Activated CD4-positive, alpha-beta T cell treated with anti-CD3 and anti-CD28 coated beads, Interleukin-2, amount 10 ng/mL, durations not matched to agents 7 days and 5 days (primary cell): ENCODE measurements around the gene CAPN9. TPM values are rescaled to one million over a fixed set of nuclear protein-coding genes. Genes with fewer than 3 reads are reported as not detected.

Experiments used
- CTCF ChIA-PET: fragments of 350-600 bp; sonication (Branson Sonifier 250); formaldehyde crosslinking; loops from one replicate; lab custom pipeline; 2021; ENCODE audit warnings: antibody characterized with exemption; lab: Charles Lee
- POLR2A ChIA-PET: fragments of 350-600 bp; sonication (Branson Sonifier 250); formaldehyde crosslinking; loops from one replicate; lab custom pipeline; 2021; ENCODE audit warnings: antibody characterized with exemption; lab: Charles Lee
- DNase-seq: peaks from one replicate; pipeline ENCODE4 v3.0.0-alpha.2; 2020
- H3K27ac Mint-ChIP-seq: one replicate; pipeline ENCODE4 v1.8.0; 2021; ENCODE audit warnings: mild to moderate bottlenecking, moderate library complexity, mixed read lengths
- H3K27me3 Mint-ChIP-seq: one replicate; pipeline ENCODE4 v1.8.0; 2021; ENCODE audit warnings: mixed read lengths
- H3K36me3 Mint-ChIP-seq: one replicate; pipeline ENCODE4 v1.8.0; 2021; ENCODE audit warnings: low read depth, mixed read lengths
- H3K4me1 Mint-ChIP-seq: one replicate; pipeline ENCODE4 v1.8.0; 2021; ENCODE audit warnings: mixed read lengths
- H3K4me3 Mint-ChIP-seq: one replicate; pipeline ENCODE4 v1.8.0; 2021; ENCODE audit warnings: mild to moderate bottlenecking, moderate library complexity, mixed read lengths
- H3K9me3 Mint-ChIP-seq: one replicate; pipeline ENCODE4 v1.8.0; 2021; ENCODE audit warnings: mixed read lengths
- total RNA-seq, 2 experiments: library from RNA; stranded (reverse); gene quantifications; one replicate each; pipeline ENCODE4 v1.2.3, GENCODE V29; 2021

The CAPN9 gene
- total RNA-seq, 2 experiments from 2014 or later: not detected

DNA sequence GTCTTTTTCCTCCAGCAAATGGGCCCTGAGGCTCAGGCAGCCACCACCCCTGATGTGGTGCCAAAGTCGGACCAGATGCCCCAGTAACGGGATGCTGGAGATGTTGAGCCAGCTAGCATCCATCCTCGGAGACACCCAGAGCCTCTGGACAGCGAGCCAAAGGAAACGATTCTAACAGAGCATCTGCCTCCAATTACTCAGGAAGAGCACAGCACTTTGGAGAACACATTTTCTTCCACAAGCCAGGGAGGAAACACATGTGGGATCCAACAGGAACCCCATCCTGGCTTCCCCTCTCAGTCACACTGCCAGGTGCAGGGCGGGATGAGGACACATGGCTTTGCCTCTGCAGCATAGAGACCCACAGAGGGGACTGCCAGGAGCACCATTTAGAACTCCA lies 76.2 kb downstream of the CAPN9 start:
- Mint-ChIP-seq H3K4me3 (no peak overlapping the region), H3K27me3 (no peaks in the 10 kb centered on the region), H3K36me3 (no peaks in the 10 kb centered on the region), H3K27ac (no peak overlapping the region), H3K9me3 (no peaks in the 10 kb centered on the region), H3K4me1 (no peaks in the 10 kb centered on the region)
- POLR2A ChIA-PET: no interaction called here
- CTCF ChIA-PET: interaction anchor here (0.6 kb wide), 1 partner anchor 1117 kb away, joined by 3 read pairs; no protein-coding TSS in a partner anchor
- no peak for DNase-seq

- H3K27ac Mint-ChIP-seq: no peak overlapping the region
- POLR2A ChIA-PET: no interaction called here
Measured at GRCh38 chr1:230823931-230824381, 76.8 kb downstream of the CAPN9 start.

DNA sequence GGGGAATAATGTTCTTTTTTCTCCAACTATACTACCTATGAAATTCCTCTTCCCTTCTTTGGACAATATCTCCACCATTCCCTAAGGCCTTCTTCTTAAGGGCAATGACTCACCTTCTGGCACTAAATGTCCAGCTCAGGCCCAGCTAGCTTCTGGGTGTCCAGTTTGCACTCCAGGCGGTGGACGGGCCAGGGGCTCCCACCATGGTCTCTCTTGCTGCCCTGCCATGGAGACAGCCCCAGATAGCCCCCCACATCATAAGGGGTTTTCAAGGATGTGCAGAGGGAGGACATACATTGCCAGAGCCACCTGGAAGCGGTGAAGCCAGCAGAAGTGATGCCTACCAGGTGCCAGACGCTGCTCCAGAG lies 77.3 kb downstream of the CAPN9 start:
- Mint-ChIP-seq H3K4me3 (no peak overlapping the region), H3K9me3 (no peaks in the 10 kb centered on the region), H3K36me3 (no peaks in the 10 kb centered on the region), H3K4me1 (no peaks in the 10 kb centered on the region), H3K27ac (no peak overlapping the region), H3K27me3 (no peaks in the 10 kb centered on the region)
- ChIA-PET POLR2A (no interaction called here), CTCF (no interaction called here)
- DNase-seq: no peak

More at GRCh38 chr1:230823931-230824381, 76.8 kb downstream of the CAPN9 start:
- H3K27me3 Mint-ChIP-seq: no peaks in the 10 kb centered on the region
- no peaks in the 10 kb centered on the region for H3K4me1 Mint-ChIP-seq
- H3K9me3 Mint-ChIP-seq: no peaks in the 10 kb centered on the region
- H3K4me3 Mint-ChIP-seq: no peak overlapping the region
- CTCF ChIA-PET: no interaction called here
- H3K36me3 Mint-ChIP-seq: no peaks in the 10 kb centered on the region
- DNase-seq: no peak

GRCh38 chr1:230824919-230825721 lies 77.9 kb downstream of the CAPN9 start:
- CTCF ChIA-PET: interaction anchor here (0.6 kb wide), 1 partner anchor 62 kb away, joined by 6 read pairs; no protein-coding TSS in a partner anchor
- DNase-seq: no peak
- no peaks in the 10 kb centered on the region for H3K9me3 Mint-ChIP-seq
- no peaks in the 10 kb centered on the region for H3K27me3 Mint-ChIP-seq
- no peaks in the 10 kb centered on the region for H3K4me1 Mint-ChIP-seq
- POLR2A ChIA-PET: no interaction called here
- H3K27ac Mint-ChIP-seq: no peak overlapping the region
- H3K4me3 Mint-ChIP-seq: no peak overlapping the region
- no peaks in the 10 kb centered on the region for H3K36me3 Mint-ChIP-seq

DNA sequence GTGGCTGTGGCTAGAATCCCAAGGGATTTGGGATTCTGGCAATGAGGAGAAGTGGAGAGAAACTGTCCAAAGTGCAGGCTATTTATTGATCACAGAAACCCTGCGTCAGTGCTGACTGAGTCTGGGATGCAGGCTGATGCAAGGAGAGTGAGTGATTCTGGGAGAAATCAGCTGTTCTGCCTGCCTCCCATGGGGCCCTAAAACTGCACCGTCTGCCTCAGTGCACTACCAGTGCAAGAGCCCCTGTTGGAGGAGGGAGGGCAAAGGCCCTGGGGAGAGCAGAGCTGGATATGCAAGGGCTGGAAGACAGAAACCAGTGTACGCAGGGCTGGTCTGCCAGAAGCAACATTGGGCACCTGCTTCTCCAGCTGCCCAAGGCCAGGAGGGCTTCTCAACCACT lies 78.6 kb downstream of the CAPN9 start:
- Mint-ChIP-seq H3K27ac (no peak overlapping the region), H3K27me3 (no peaks in the 10 kb centered on the region), H3K9me3 (no peaks in the 10 kb centered on the region), H3K4me1 (no peaks in the 10 kb centered on the region), H3K4me3 (no peak overlapping the region), H3K36me3 (no peaks in the 10 kb centered on the region)
- CTCF ChIA-PET: interaction anchor here (1.1 kb wide), 1 partner anchor 38 kb away, joined by 3 read pairs; no protein-coding TSS in a partner anchor
- POLR2A ChIA-PET: no interaction called here
- no peak for DNase-seq

GRCh38 chr1:230826166-230826875 lies 79.1 kb downstream of the CAPN9 start:
- Mint-ChIP-seq H3K27me3 (no peaks in the 10 kb centered on the region), H3K27ac (no peak overlapping the region), H3K4me3 (no peak overlapping the region), H3K36me3 (no peaks in the 10 kb centered on the region), H3K4me1 (no peaks in the 10 kb centered on the region), H3K9me3 (no peaks in the 10 kb centered on the region)
- ChIA-PET CTCF (interaction anchor here (1.1 to 1.2 kb wide), 3 partner anchors 9 to 69 kb away, joined by 3 read pairs; no protein-coding TSS in a partner anchor), POLR2A (no interaction called here)
- no peak for DNase-seq

DNA sequence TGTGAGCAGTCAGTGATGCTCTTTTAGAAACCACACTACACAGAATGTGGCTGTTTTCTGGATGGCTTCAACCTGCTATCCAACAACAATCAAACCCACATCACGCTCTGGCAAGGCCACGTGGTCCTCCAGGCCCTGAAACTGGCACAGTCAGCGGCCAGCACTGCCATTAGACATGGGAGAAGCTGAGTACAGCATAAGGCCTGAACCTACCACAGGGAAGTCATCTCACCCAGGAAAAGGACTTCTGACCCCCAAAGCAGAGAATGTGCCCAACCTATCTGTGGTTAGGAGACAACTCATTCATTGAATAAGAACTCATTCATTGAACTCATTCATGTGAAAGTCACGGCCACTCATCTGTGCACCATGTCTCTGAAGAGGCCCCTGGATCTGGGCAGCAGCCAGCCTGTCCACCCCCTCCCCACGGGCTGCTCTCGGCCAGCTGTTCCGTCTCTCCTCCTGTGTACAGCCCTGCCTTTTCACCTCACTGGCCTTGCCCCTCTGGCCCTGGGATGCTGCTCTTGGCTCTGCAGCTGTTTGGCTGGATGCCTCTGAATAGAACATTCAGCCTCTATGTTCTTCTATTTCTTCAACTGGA lies 80.0 kb downstream of the CAPN9 start:
- Mint-ChIP-seq H3K27ac (no peak overlapping the region), H3K4me3 (no peak overlapping the region), H3K27me3 (no peaks in the 10 kb centered on the region), H3K4me1 (no peaks in the 10 kb centered on the region), H3K36me3 (no peaks in the 10 kb centered on the region), H3K9me3 (no peaks in the 10 kb centered on the region)
- ChIA-PET POLR2A (no interaction called here), CTCF (interaction anchor here (1.1 to 1.2 kb wide), 2 partner anchors 10 to 68 kb away, joined by 3 read pairs; no protein-coding TSS in a partner anchor)
- no peak for DNase-seq

- no peaks in the 10 kb centered on the region for H3K4me1 Mint-ChIP-seq
- no peaks in the 10 kb centered on the region for H3K9me3 Mint-ChIP-seq
- H3K4me3 Mint-ChIP-seq: no peak overlapping the region
- H3K36me3 Mint-ChIP-seq: no peaks in the 10 kb centered on the region
- ChIA-PET POLR2A (no interaction called here), CTCF (interaction anchor here (1.2 kb wide), 1 partner anchor 68 kb away, joined by 3 read pairs; no protein-coding TSS in a partner anchor)
- no peak for DNase-seq
- H3K27ac Mint-ChIP-seq: no peak overlapping the region
- no peaks in the 10 kb centered on the region for H3K27me3 Mint-ChIP-seq
Measured at GRCh38 chr1:230827801-230828200, 80.6 kb downstream of the CAPN9 start.

DNA sequence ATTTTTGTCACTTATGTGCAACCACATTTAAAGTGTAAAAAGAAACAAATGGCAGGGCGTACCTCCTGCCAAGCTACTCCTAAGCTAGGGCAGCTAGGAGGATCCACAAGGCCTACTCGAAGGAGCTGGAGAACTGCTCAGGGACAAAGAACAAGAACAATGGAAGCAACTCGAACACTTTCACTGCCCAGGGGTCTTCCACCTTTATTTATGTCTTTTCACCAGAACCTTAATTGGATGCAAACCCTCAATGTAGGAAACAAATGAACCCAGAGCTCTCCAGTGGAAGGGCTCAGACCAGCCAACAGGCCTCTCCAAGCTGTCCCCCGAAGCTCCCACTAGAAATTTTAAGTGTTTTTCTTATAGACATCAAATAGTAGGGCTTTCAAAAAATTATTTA lies 81.2 kb downstream of the CAPN9 start:
- no peak for DNase-seq
- H3K27ac Mint-ChIP-seq: no peak overlapping the region
- ChIA-PET POLR2A (no interaction called here), CTCF (no interaction called here)
- no peaks in the 10 kb centered on the region for H3K36me3 Mint-ChIP-seq
- H3K4me1 Mint-ChIP-seq: no peaks in the 10 kb centered on the region
- H3K9me3 Mint-ChIP-seq: no peaks in the 10 kb centered on the region
- H3K4me3 Mint-ChIP-seq: no peak overlapping the region
- no peaks in the 10 kb centered on the region for H3K27me3 Mint-ChIP-seq

GRCh38 chr1:230831771-230832170 lies 84.6 kb downstream of the CAPN9 start:
- Mint-ChIP-seq H3K36me3 (no peaks in the 10 kb centered on the region), H3K27ac (no peak overlapping the region), H3K4me3 (no peak overlapping the region), H3K9me3 (no peaks in the 10 kb centered on the region), H3K27me3 (peaks cover 2% of the 10 kb centered on the region), H3K4me1 (no peaks in the 10 kb centered on the region)
- no peak for DNase-seq
- CTCF ChIA-PET: no interaction called here
- POLR2A ChIA-PET: no interaction called here

DNA sequence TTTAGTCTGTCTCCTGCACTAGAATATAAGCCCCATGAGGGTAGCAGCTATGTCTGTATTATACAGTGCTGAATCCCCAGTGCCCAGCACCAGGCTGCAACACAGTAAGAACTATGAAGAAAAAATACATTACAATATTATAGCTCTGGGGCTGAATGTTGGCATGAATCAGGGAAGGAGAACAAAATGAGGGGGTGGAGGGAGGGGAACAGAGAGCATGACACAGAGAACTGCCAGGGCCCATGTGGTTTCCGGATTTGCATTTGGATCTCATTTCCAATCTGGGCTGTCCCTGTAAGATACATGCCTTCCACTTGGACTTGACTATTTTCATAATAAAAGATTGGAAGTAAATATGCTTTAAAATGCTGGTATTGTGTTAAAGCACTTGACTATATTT lies 85.3 kb downstream of the CAPN9 start:
- H3K36me3 Mint-ChIP-seq: no peaks in the 10 kb centered on the region
- H3K4me3 Mint-ChIP-seq: no peak overlapping the region
- H3K4me1 Mint-ChIP-seq: no peaks in the 10 kb centered on the region
- POLR2A ChIA-PET: no interaction called here
- H3K27ac Mint-ChIP-seq: no peak overlapping the region
- DNase-seq: no peak
- CTCF ChIA-PET: no interaction called here
- no peaks in the 10 kb centered on the region for H3K9me3 Mint-ChIP-seq
- H3K27me3 Mint-ChIP-seq: peaks cover 2% of the 10 kb centered on the region

DNA sequence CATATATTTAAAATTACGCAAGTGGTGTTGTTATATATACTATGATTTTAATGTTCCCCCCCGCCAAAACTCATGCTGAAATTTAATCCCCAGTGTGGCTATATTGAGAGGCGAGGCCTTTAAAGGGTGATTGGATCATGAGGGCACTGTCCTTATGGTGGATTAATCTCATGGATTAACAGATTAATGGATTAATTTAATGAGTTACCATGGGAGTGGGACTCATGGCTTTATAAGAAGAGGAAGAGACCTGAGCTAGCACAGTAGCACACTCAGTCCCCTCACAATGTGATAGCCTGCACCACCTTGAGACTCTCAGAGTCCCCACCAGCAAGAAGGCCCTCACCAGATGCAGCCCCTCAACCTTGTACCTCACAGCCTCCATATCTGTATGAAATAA lies 86.3 kb downstream of the CAPN9 start:
- no peaks in the 10 kb centered on the region for H3K9me3 Mint-ChIP-seq
- H3K27ac Mint-ChIP-seq: no peak overlapping the region
- H3K4me1 Mint-ChIP-seq: no peaks in the 10 kb centered on the region
- peaks cover 2% of the 10 kb centered on the region for H3K27me3 Mint-ChIP-seq
- POLR2A ChIA-PET: no interaction called here
- H3K36me3 Mint-ChIP-seq: no peaks in the 10 kb centered on the region
- H3K4me3 Mint-ChIP-seq: no peak overlapping the region
- CTCF ChIA-PET: interaction anchor here (1.6 kb wide), 1 partner anchor 34 kb away, joined by 3 read pairs; no protein-coding TSS in a partner anchor
- no peak for DNase-seq

- no peaks in the 10 kb centered on the region for H3K4me1 Mint-ChIP-seq
- H3K9me3 Mint-ChIP-seq: no peaks in the 10 kb centered on the region
- peaks cover 2% of the 10 kb centered on the region for H3K27me3 Mint-ChIP-seq
- CTCF ChIA-PET: interaction anchor here (1.6 kb wide), 1 partner anchor 33 kb away, joined by 3 read pairs; no protein-coding TSS in a partner anchor
- H3K4me3 Mint-ChIP-seq: no peak overlapping the region
- H3K27ac Mint-ChIP-seq: no peak overlapping the region
- H3K36me3 Mint-ChIP-seq: no peaks in the 10 kb centered on the region
- DNase-seq: no peak
- POLR2A ChIA-PET: no interaction called here
Measured at GRCh38 chr1:230834292-230834691, 87.1 kb downstream of the CAPN9 start.
